Coronary artery (tissue), 2 donors: ENCODE measurements around the gene MARK3.

Source experiments
- DNase-seq: peaks from one replicate; pipeline ENCODE4 v3.0.0-alpha.2; 2017; ENCODE audit warnings: low spot score
- H3K27ac ChIP-seq, 2 donors: fragments of 200-600 bp; sonication (generic); one replicate each; pipeline ENCODE4 v1.5.1; 2016 to 2019
- H3K4me3 ChIP-seq: fragments of 200-600 bp; sonication (generic); 2 replicates; pipeline ENCODE4 v1.5.1; 2016; ENCODE audit warnings: mild to moderate bottlenecking, moderate library complexity
- CTCF ChIP-seq: fragments of 200-600 bp; sonication (generic); IDR thresholded peaks from one replicate; pipeline ENCODE4 v1.5.1; 2019; ENCODE audit warnings: antibody characterized with exemption

MARK3 gene

GRCh38 chr14:103519043-103519836 is 134.0 kb downstream of the MARK3 start:
- DNase-seq: peak; percentile 72
- H3K27ac ChIP-seq: peak overlapping the region; percentile 76 to 96
- TF ChIP-seq CTCF: no peak
- H3K4me3 ChIP-seq: no peak overlapping the region

- H3K27ac ChIP-seq: peak overlapping the region; percentile 76 to 96
- TF ChIP-seq CTCF: no peak
- peak overlapping the region; percentile 74 for H3K4me3 ChIP-seq
- peak; percentile 76 for DNase-seq
Observed at GRCh38 chr14:103519837-103520212, 134.6 kb downstream of the MARK3 start.

GRCh38 chr14:103520269-103520656 is 135.0 kb downstream of the MARK3 start:
- Histone ChIP-seq H3K4me3 (peak overlapping the region; percentile 74), H3K27ac (peak overlapping the region; percentile 76 to 96)
- TF ChIP-seq CTCF: no peak
- peak; percentile 78 for DNase-seq

GRCh38 chr14:103520657-103521437 is 135.6 kb downstream of the MARK3 start:
- DNase-seq: peak; percentile 86
- Histone ChIP-seq H3K27ac (peak overlapping the region; percentile 76 to 96), H3K4me3 (peak overlapping the region; percentile 74)
- peak; percentile 49 for TF ChIP-seq CTCF

- Histone ChIP-seq H3K4me3 (peak overlapping the region; percentile 74), H3K27ac (peak overlapping the region; percentile 76 to 96)
- no peak for TF ChIP-seq CTCF
- DNase-seq: no peak
Observed at GRCh38 chr14:103521438-103521950, 136.3 kb downstream of the MARK3 start.

- DNase-seq: peak; percentile 81
- TF ChIP-seq CTCF: no peak
- peak overlapping the region; percentile 74 for H3K4me3 ChIP-seq
- H3K27ac ChIP-seq: peak overlapping the region; percentile 76 to 96
Observed at GRCh38 chr14:103521951-103522563, 136.8 kb downstream of the MARK3 start.
